Astrocyte of the cerebellum (primary cell): ENCODE measurements around the gene C1orf141.
A peak's percentile ranks its signal among the peaks of the same experiment; 100 is the strongest.

Source experiments
- DNase-seq: peaks from one replicate; pipeline ENCODE4 v3.0.0-alpha.2; 2011; ENCODE audit warnings: low read depth
- H3K4me3 ChIP-seq: 2 replicates; pipeline ENCODE4 v1.5.1; 2011; ENCODE audit warnings: mild to moderate bottlenecking, low read depth, low read length, moderate library complexity
- CTCF ChIP-seq: IDR thresholded peaks from 2 replicates; pipeline ENCODE4 v1.5.1; 2012; ENCODE audit warnings: low read length, low read depth, moderate library complexity, mild to moderate bottlenecking; ENCODE audit errors: missing control alignments
- in situ Hi-C: cut with HindIII; loops from 2 replicates; pipeline ENCODE4 v1.10.0; 2017; ENCODE audit warnings: low sequenced_read_pairs

Gene C1orf141

GRCh38 chr1:67137307-67137753, 2.6 kb upstream of the C1orf141 start:
- TF ChIP-seq CTCF = no peak
- in situ Hi-C loops = no loop called here

GRCh38 chr1:67135354-67135753, 584 bp upstream of the C1orf141 start:
- H3K4me3 ChIP-seq = no peak overlapping the region
- no peak for TF ChIP-seq CTCF
- in situ Hi-C loops = no loop called here
- peak; percentile 75 for DNase-seq

More at GRCh38 chr1:67137307-67137753, 2.6 kb upstream of the C1orf141 start:
- no peak overlapping the region for H3K4me3 ChIP-seq
- DNase-seq = no peak

- DNase-seq = no peak
- in situ Hi-C loops = no loop called here
- no peak for TF ChIP-seq CTCF
- H3K4me3 ChIP-seq = no peak overlapping the region
Observed at GRCh38 chr1:67133177-67133576, 1.6 kb downstream of the C1orf141 start.

GRCh38 chr1:67130673-67131072, 4.1 kb downstream of the C1orf141 start:
- in situ Hi-C loops = no loop called here
- no peak overlapping the region for H3K4me3 ChIP-seq
- TF ChIP-seq CTCF = no peak
- no peak for DNase-seq

- in situ Hi-C loops = no loop called here
- H3K4me3 ChIP-seq = no peak overlapping the region
- no peak for TF ChIP-seq CTCF
- DNase-seq = no peak
Observed at GRCh38 chr1:67126974-67127373, 7.8 kb downstream of the C1orf141 start.

GRCh38 chr1:67126111-67126746, 8.5 kb downstream of the C1orf141 start:
- no peak for TF ChIP-seq CTCF
- no peak overlapping the region for H3K4me3 ChIP-seq
- in situ Hi-C loops = no loop called here
- no peak for DNase-seq
